SK-N-SH (cell line): ENCODE results near the gene EIF5AL1. TPM values are rescaled to one million over a fixed set of nuclear protein-coding genes. Genes with fewer than 3 reads are reported as not detected.

ENCODE experiments used
- CTCF ChIA-PET: fragments of 300-600, 350-600 bp; formaldehyde crosslinking; extraction: SDS; loops from one replicate; lab custom pipeline; 2021; lab: Yijun Ruan, JAX
- POLR2A ChIA-PET: fragments of 350-600 bp; sonication (Branson Sonifier 250); formaldehyde crosslinking; extraction: SDS; loops from one replicate; lab custom pipeline; 2020; ENCODE audit warnings: antibody characterized with exemption, inconsistent platforms; lab: Yijun Ruan, JAX
- DNase-seq: peaks from one replicate; pipeline ENCODE4 v3.0.0; 2012
- H2AFZ ChIP-seq: fragments of 200-600 bp; sonication (generic); 2 replicates; pipeline ENCODE4 v1.8.1; 2016; ENCODE audit warnings: antibody characterized with exemption, mild to moderate bottlenecking, low read depth
- H3F3A ChIP-seq: fragments of 200-600 bp; sonication (generic); replicated peaks from 2 replicates; pipeline ENCODE3; 2016; ENCODE audit warnings: antibody characterized with exemption, mild to moderate bottlenecking; ENCODE audit not compliant: insufficient read depth
- H3K27ac ChIP-seq, 2 experiments: fragments of 200-500 bp in 1 of 2; fragments of 200-600 bp in 1 of 2; sonication (Bioruptor generic) in 1 of 2; sonication (generic), shearing (Covaris generic) in 1 of 2; 2 replicates each; pipeline versions ENCODE4 v1.5.1 to v1.6.1; 2014 to 2016; ENCODE audit warnings: low read depth in 2 of 2, inconsistent platforms in 1 of 2, low read length in 1 of 2, mild to moderate bottlenecking in 1 of 2, mixed read lengths in 1 of 2
- H3K27me3 ChIP-seq: fragments of 200-600 bp; sonication (generic), shearing (Covaris generic); 2 replicates; pipeline ENCODE4 v1.6.1; 2016; ENCODE audit warnings: mixed run types; ENCODE audit not compliant: insufficient read depth
- H3K36me3 ChIP-seq, 2 experiments: fragments of 200-500 bp in 1 of 2; fragments of 200-600 bp in 1 of 2; sonication (Bioruptor generic) in 1 of 2; sonication (generic) in 1 of 2; replicated peaks in 1 of 2; 2 replicates each; pipeline versions ENCODE3 to v1.5.1; 2014 to 2016; ENCODE audit warnings: low read length in 1 of 2, mild to moderate bottlenecking in 1 of 2; ENCODE audit not compliant: insufficient read depth in 2 of 2, control insufficient read depth in 1 of 2
- H3K4me1 ChIP-seq, 2 experiments: fragments of 200-500 bp in 1 of 2; fragments of 200-600 bp in 1 of 2; sonication (Bioruptor generic) in 1 of 2; sonication (generic), shearing (Covaris generic) in 1 of 2; 2 replicates each; pipeline versions ENCODE4 v1.5.1 to v1.6.1; 2014 to 2016; ENCODE audit warnings: low read depth in 1 of 2, low read length in 1 of 2, mixed run types in 1 of 2; ENCODE audit not compliant: insufficient read depth in 2 of 2, control insufficient read depth in 1 of 2
- H3K4me2 ChIP-seq: fragments of 200-600 bp; sonication (generic), shearing (Covaris generic); 2 replicates; pipeline ENCODE4 v1.6.1; 2017; ENCODE audit warnings: mixed run types
- H3K4me3 ChIP-seq, 2 experiments: fragments of 200-500 bp in 1 of 2; fragments of 200-600 bp in 1 of 2; sonication (Bioruptor generic) in 1 of 2; sonication (generic), shearing (Covaris generic) in 1 of 2; 2 replicates each; pipeline versions ENCODE4 v1.5.1 to v1.8.1; 2014 to 2016; ENCODE audit warnings: low read depth in 2 of 2, inconsistent platforms in 1 of 2, low read length in 1 of 2, mild to moderate bottlenecking in 1 of 2, mixed read lengths in 1 of 2, moderate library complexity in 1 of 2
- H3K79me2 ChIP-seq: fragments of 200-600 bp; sonication (generic); 2 replicates; pipeline ENCODE4 v1.8.1; 2017; ENCODE audit warnings: mild to moderate bottlenecking; ENCODE audit not compliant: insufficient read depth
- H3K9ac ChIP-seq: fragments of 200-600 bp; sonication (generic); 2 replicates; pipeline ENCODE4 v1.6.1; 2017; ENCODE audit warnings: mixed run types
- H3K9me2 ChIP-seq: fragments of 200-600 bp; sonication (generic); 2 replicates; pipeline ENCODE4 v1.6.1; 2017; ENCODE audit warnings: mixed run types
- H3K9me3 ChIP-seq: fragments of 200-600 bp; sonication (generic); 2 replicates; pipeline ENCODE4 v1.6.1; 2017; ENCODE audit warnings: mixed run types, mild to moderate bottlenecking, moderate library complexity
- H4K20me1 ChIP-seq: fragments of 200-600 bp; sonication (generic); 2 replicates; pipeline ENCODE4 v1.6.1; 2017; ENCODE audit warnings: mild to moderate bottlenecking, mixed run types; ENCODE audit not compliant: insufficient read depth
- CHD2 ChIP-seq: fragments of 150-350 bp; IDR thresholded peaks from 2 replicates; pipeline ENCODE4 v1.6.1; 2018; ENCODE audit warnings: low read length; ENCODE audit not compliant: partially characterized antibody
- CTCF ChIP-seq: fragments of 200-600 bp; sonication (generic); IDR thresholded peaks from 2 replicates; pipeline ENCODE4 v1.6.1; 2017; ENCODE audit warnings: antibody characterized with exemption, mild to moderate bottlenecking, moderate library complexity
- EP300 ChIP-seq, 2 experiments: IDR thresholded peaks; 2 replicates each; pipeline versions ENCODE4 v1.4.0 to v1.6.1; 2012; ENCODE audit warnings: borderline replicate concordance in 1 of 2, low read depth in 1 of 2, low read length in 1 of 2
- FOSL2 ChIP-seq: IDR thresholded peaks from 2 replicates; pipeline ENCODE4 v1.4.0; 2012; ENCODE audit warnings: low read depth, mild to moderate bottlenecking, moderate library complexity, borderline replicate concordance
- FOXJ3 ChIP-seq: sonication (generic); formaldehyde crosslinking; IDR thresholded peaks from 2 replicates; pipeline ENCODE4 v1.5.1; 2020; ENCODE audit warnings: mild to moderate bottlenecking, missing genetic modification reagents
- FOXM1 ChIP-seq: IDR thresholded peaks from 2 replicates; pipeline ENCODE4 v1.4.0; 2012; ENCODE audit warnings: low read depth, mild to moderate bottlenecking
- JUND ChIP-seq: IDR thresholded peaks from 2 replicates; pipeline ENCODE4 v1.4.0; 2012
- MEF2A ChIP-seq: IDR thresholded peaks from 2 replicates; pipeline ENCODE4 v1.4.0; 2012; ENCODE audit warnings: low read depth, borderline replicate concordance
- MXI1 ChIP-seq: IDR thresholded peaks from 2 replicates; pipeline ENCODE4 v1.6.1; 2012; ENCODE audit warnings: mild to moderate bottlenecking, low read depth, low read length, improper control_type of control experiment
- PBX3 ChIP-seq: IDR thresholded peaks from 2 replicates; pipeline ENCODE4; 2012
- POLR2AphosphoS5 ChIP-seq: IDR thresholded peaks from 2 replicates; pipeline ENCODE4 v1.6.1; 2012; ENCODE audit warnings: low read depth, low read length
- RAD21 ChIP-seq: IDR thresholded peaks from 2 replicates; pipeline ENCODE4 v1.6.1; 2012; ENCODE audit warnings: mild to moderate bottlenecking, low read length
- RCOR1 ChIP-seq: fragments of 150-350 bp; IDR thresholded peaks from 2 replicates; pipeline ENCODE4 v1.6.1; 2017; ENCODE audit warnings: antibody characterized with exemption, low read length
- RFX5 ChIP-seq: IDR thresholded peaks from 2 replicates; pipeline ENCODE4 v1.6.1; 2012; ENCODE audit warnings: mild to moderate bottlenecking, improper control_type of control experiment, low read length
- RXRA ChIP-seq: IDR thresholded peaks from 2 replicates; pipeline ENCODE4 v1.4.0; 2012; ENCODE audit warnings: low read depth, mild to moderate bottlenecking, borderline replicate concordance
- SIN3A ChIP-seq: IDR thresholded peaks from 2 replicates; pipeline ENCODE4 v1.6.1; 2012; ENCODE audit warnings: low read depth, mild to moderate bottlenecking, low read length, moderate library complexity, borderline replicate concordance
- SMC3 ChIP-seq: IDR thresholded peaks from 2 replicates; pipeline ENCODE4 v1.6.1; 2012; ENCODE audit warnings: low read depth, low read length, improper control_type of control experiment
- TAF1 ChIP-seq: IDR thresholded peaks from 2 replicates; pipeline ENCODE4 v1.6.1; 2012; ENCODE audit warnings: low read depth, mild to moderate bottlenecking, low read length, moderate library complexity, borderline replicate concordance
- TEAD4 ChIP-seq: IDR thresholded peaks from 2 replicates; pipeline ENCODE4 v1.4.0; 2012; ENCODE audit warnings: mild to moderate bottlenecking, borderline replicate concordance; ENCODE audit not compliant: insufficient read depth
- USF1 ChIP-seq: IDR thresholded peaks from 2 replicates; pipeline ENCODE4 v1.4.0; 2012; ENCODE audit warnings: low read depth, borderline replicate concordance
- YY1 ChIP-seq: IDR thresholded peaks from 2 replicates; pipeline ENCODE4 v1.4.0; 2012; ENCODE audit warnings: low read depth, mild to moderate bottlenecking
- WGBS: methylation state at CpG from one replicate; pipeline ENCODE4 v1.1.6; 2017; ENCODE audit warnings: low lambda C conversion rate; 5-methylcytosine and 5-hydroxymethylcytosine counted together
- polyA plus RNA-seq, 3 experiments: library from polyadenylated mRNA; depleted of rRNA; stranded (reverse); fragments of >200 nt; gene quantifications; 2 replicates each; pipeline ENCODE4 v1.2.3, GENCODE V29; 2012
- TF ChIP-seq, protein P1 (sequence below): fragments of 150-350 bp; IDR thresholded peaks from 2 replicates; pipeline ENCODE4 v1.6.1; 2016; ENCODE audit warnings: mild to moderate bottlenecking, low read depth, low read length

Gene EIF5AL1
- polyA plus RNA-seq, 1 of the 3 experiments (the other 2 are of a cell fraction) = 0.26 TPM

- no peaks in the 10 kb centered on the region for H4K20me1 ChIP-seq
- no peaks in the 10 kb centered on the region for H3F3A ChIP-seq
- ChIA-PET CTCF (interaction anchor here (0.9 to 6.8 kb wide), 3 partner anchors 16 to 124 kb away, joined by 3 to 75 read pairs (median 5); no protein-coding TSS in a partner anchor), POLR2A (no interaction called here)
- no peaks in the 10 kb centered on the region for H3K9me3 ChIP-seq
- no peak for TF ChIP-seq SMC3
- TF ChIP-seq FOXM1 = no peak
- TF ChIP-seq RFX5 = no peak
- no peak for TF ChIP-seq FOSL2
- TF ChIP-seq RXRA = no peak
- no peak for TF ChIP-seq RCOR1
- TF ChIP-seq USF1 = no peak
- TF ChIP-seq JUND = no peak
- no peak for TF ChIP-seq TEAD4
- no peak for TF ChIP-seq POLR2AphosphoS5
- TF ChIP-seq MXI1 = no peak
- no peak for TF ChIP-seq FOXJ3 (CRISPR knock-in tag)
- no peak for TF ChIP-seq EP300 (IDR thresholded peaks at IDR 0.05; ENCODE audit: borderline replicate concordance in 1 of 2, low read depth in 1 of 2, low read length in 1 of 2)
- no peak for TF ChIP-seq CTCF
- no peak overlapping the region for H3K4me2 ChIP-seq
- no peaks in the 10 kb centered on the region for H3K79me2 ChIP-seq
- no peaks in the 10 kb centered on the region for H3K36me3 ChIP-seq
- H3K4me3 ChIP-seq = no peak overlapping the region
- H3K27ac ChIP-seq = no peak overlapping the region
- no peak overlapping the region for H2AFZ ChIP-seq
- 84% methylated on average over 4 of the region's 4 CpGs for WGBS
- DNase-seq = no peak
- no peaks in the 10 kb centered on the region for H3K4me1 ChIP-seq
- H3K9me2 ChIP-seq = no peaks in the 10 kb centered on the region
- H3K9ac ChIP-seq = no peak overlapping the region
- no peaks in the 10 kb centered on the region for H3K27me3 ChIP-seq
Measured at GRCh38 chr10:79471776-79472175, 40.6 kb upstream of the EIF5AL1 start.

DNA sequence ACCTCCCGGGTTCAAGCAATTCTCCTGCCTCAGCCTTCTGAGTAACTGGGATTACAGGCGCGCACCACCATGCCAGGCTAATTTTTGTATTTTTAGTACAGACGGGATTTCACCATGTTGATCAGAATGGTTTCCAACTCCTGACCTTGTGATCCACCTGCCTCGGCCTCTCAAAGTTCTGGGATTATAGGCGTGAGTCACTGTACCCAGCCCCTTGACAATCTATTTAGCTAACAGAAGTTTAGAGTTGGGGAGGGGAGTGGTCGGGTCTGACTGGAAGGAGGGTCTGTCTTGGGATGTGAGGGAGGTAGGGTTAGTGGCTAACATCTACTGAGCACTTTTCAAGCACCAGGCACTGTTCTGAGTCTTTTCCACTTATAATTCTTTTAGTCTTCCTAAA, 39.9 kb upstream of the EIF5AL1 start:
- 93% methylated on average over 7 of the region's 7 CpGs for WGBS
- TF ChIP-seq EP300 (IDR thresholded peaks at IDR 0.05; ENCODE audit: borderline replicate concordance in 1 of 2, low read depth in 1 of 2, low read length in 1 of 2) (no peak), RCOR1 (no peak), SIN3A (no peak), TAF1 (no peak), CHD2 (no peak), MEF2A (no peak), POLR2AphosphoS5 (no peak), RFX5 (no peak), FOXJ3 (CRISPR knock-in tag) (no peak), FOSL2 (no peak), CTCF (no peak), RAD21 (no peak), PBX3 (no peak), YY1 (no peak)
- TF ChIP-seq, protein P1, sequence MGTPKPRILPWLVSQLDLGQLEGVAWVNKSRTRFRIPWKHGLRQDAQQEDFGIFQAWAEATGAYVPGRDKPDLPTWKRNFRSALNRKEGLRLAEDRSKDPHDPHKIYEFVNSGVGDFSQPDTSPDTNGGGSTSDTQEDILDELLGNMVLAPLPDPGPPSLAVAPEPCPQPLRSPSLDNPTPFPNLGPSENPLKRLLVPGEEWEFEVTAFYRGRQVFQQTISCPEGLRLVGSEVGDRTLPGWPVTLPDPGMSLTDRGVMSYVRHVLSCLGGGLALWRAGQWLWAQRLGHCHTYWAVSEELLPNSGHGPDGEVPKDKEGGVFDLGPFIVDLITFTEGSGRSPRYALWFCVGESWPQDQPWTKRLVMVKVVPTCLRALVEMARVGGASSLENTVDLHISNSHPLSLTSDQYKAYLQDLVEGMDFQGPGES = no peak

More for the DNA sequence above, 39.9 kb upstream of the EIF5AL1 start:
- POLR2A ChIA-PET = no interaction called here
- DNase-seq = no peak
- Histone ChIP-seq H3K79me2 (no peaks in the 10 kb centered on the region), H3K4me1 (no peaks in the 10 kb centered on the region), H2AFZ (no peak overlapping the region), H4K20me1 (no peaks in the 10 kb centered on the region), H3K9me3 (no peaks in the 10 kb centered on the region), H3K9ac (no peak overlapping the region), H3K9me2 (no peaks in the 10 kb centered on the region), H3K36me3 (no peaks in the 10 kb centered on the region), H3K27me3 (no peaks in the 10 kb centered on the region), H3F3A (no peaks in the 10 kb centered on the region), H3K4me3 (no peak overlapping the region), H3K4me2 (no peak overlapping the region), H3K27ac (no peak overlapping the region)
- CTCF ChIA-PET = interaction anchor here (0.9 to 6.8 kb wide), 4 partner anchors 15 to 124 kb away, joined by 3 to 75 read pairs (median 6); no protein-coding TSS in a partner anchor
